HG02981 (cell line): ENCODE results near the gene C18orf63.
"Not testable (repeated sequence)": the region's sequence is repeated elsewhere in the genome, so short reads cannot be mapped to it uniquely, and the experiment has no call there.

Experiments
- ATAC-seq: cut with Tn5 transposase; IDR thresholded peaks from one replicate; pipeline ENCODE4 v1.9.1; 2021; ENCODE audit warnings: mild to moderate bottlenecking, moderate library complexity; ENCODE audit not compliant: unreplicated experiment

C18orf63 gene

DNA sequence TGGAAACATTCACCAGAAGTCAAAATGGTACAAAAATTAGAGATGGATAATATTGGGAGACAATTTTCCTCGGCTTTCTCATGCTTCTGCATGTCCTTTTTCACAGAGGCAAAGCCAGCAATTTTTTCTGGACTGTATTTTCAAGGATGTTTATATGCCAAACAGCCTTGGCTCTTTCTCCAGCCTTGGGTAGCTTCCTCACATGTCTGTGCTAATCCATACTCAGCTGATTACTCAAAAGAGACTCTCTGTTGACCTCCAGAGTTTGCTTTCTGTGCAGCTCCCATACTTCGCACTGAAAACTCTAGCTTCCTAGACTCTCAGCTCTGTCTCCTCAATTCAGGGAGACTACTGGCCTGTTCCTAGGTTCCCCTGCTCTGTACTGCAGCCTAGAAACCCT is 10.6 kb downstream of the C18orf63 start:
- no peak for ATAC-seq

GRCh38 chr18:74326791-74327190 is 11.2 kb downstream of the C18orf63 start:
- ATAC-seq: not testable (repeated sequence)

- ATAC-seq: no peak
These were observed 12.6 kb downstream of the C18orf63 start for GRCh38 chr18:74328206-74328605.

- ATAC-seq: no peak
These were observed 14.1 kb downstream of the C18orf63 start for GRCh38 chr18:74329688-74330205.

DNA sequence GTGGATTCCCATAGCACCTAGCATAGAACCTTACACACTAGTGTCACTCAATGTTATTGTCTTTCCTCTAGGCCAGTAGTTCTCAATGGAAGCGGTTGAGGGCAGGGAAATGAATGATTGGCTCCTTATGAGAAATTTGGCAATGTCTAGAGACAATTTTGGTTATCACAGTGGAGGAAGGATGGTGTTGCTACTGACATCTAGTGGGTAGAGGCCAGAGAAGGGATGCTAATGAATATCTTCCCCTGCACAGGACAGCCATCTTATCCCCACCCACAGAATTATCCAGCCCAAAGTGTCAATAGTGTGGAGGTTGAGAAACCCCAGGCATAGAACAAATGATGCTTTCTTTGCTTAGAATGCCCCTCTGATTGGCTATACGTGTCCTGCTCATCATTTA is 15.8 kb downstream of the C18orf63 start:
- ATAC-seq: no peak

DNA sequence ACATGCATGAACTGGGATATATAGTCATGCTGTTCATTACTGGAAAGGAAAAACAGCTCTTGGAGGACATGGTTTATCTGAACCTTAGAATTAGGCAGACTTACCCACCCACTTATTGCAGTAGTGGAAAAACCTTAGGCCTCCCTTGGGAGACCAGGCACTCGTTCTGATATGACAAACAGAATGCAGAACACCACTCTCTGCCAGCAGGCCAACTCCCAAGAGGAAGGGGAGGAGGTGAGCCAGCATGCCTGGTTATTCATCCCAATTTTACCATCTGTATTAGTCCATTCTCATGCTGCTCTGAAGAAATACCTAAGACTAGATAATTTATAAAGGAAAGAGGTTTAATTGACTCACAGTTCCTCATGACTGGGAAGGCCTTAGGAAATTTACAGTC is 17.5 kb downstream of the C18orf63 start:
- ATAC-seq: no peak

DNA sequence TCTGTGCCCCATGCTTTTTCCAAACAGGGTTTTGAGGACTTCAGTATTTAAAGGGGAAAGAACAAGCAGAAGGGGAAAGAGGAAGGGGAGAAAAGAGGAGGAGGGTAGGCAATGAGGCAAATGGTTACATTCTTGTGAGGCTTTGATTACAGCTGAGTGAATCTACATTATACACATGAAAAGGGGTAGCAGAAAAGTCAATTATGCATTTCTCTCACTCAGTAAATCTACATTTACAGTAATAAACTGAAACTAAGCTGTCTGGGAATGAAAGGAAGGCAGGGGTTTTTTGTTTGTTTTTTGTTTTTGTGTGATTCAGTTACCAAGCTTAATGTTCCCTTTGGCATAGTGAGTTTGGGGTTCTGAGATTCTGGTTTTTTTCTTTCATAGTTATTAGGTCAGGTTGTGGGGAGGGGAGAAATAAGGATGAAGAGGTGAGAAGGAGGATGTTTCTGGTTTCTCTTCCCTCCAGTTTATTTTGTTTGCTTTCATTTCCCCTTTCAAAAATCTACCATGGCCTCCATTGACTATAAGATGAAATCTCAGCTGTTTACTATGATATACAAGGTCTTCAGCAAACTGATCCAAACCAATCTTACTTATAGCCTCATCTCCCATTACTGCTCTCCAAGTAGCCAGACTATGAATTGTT is 18.7 kb downstream of the C18orf63 start:
- no peak for ATAC-seq

GRCh38 chr18:74336656-74337055 is 21.0 kb downstream of the C18orf63 start:
- ATAC-seq: no peak

GRCh38 chr18:74337155-74337911 is 21.7 kb downstream of the C18orf63 start:
- no peak for ATAC-seq

GRCh38 chr18:74337912-74338309 is 22.3 kb downstream of the C18orf63 start:
- no peak for ATAC-seq

DNA sequence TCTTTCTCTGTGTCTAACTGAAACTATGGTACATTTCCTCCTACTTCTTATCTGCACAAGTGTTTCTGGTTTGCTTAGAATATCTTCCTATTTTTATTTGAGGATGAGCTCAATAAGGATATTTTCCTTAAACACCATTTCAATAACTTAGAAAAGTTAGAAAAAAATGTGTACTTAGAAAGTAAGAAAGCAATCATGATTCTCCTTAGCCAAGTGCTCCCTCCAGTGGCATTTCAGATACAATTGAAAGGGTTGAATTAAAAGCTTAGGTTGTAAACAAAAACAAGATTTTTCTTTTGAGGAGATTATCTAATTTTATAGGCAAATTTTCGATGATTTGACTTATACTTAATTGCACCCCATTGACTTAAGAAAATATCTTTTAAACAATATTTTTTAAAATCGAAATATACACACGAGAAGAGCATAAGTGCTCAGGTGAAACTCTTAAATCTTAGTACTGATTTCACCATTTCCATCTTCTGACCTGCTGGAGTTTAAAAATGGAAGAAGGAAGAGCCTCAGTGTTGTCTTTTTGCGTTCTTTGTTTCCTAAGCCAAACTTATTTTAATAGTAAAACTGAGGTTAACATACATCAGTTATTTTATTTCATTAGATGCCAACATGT is 26.9 kb downstream of the C18orf63 start:
- no peak for ATAC-seq

DNA sequence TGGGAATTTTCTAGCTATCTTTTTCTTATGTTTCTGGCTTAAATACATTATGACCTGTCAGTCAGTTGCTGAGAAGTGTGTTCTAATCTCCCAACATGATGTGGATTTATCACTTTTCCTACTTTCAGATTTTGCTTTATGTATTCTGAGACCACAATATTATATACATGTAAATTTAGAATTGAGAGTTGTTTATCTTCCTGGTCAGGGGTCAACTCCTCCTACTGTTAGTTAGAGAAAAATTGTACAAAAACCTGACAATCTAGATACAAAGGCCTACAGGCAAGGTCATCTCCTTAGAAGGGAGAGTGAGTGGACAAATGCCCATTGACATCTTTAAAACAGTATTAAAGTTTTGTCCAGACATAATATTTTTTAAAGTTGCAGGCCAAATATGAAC is 30.6 kb downstream of the C18orf63 start:
- ATAC-seq: no peak

DNA sequence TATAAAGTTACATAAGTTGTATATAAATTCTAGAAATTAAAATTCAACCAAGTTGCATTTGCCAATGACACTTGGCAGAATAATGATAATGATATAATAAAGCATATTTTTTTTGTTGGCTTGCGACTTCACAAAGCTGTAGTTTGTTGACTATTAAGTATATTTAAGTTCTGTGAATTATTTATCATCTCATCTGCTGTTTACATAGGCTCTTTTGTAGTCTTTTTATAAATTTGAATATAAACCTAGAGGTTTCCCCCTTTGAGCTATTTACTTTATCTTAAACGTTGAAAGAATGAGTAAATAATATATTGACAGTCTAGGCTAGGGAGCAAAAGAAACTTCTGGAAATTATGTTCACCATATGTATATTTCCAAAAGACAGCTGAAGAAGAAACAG is 32.9 kb downstream of the C18orf63 start:
- ATAC-seq: no peak

DNA sequence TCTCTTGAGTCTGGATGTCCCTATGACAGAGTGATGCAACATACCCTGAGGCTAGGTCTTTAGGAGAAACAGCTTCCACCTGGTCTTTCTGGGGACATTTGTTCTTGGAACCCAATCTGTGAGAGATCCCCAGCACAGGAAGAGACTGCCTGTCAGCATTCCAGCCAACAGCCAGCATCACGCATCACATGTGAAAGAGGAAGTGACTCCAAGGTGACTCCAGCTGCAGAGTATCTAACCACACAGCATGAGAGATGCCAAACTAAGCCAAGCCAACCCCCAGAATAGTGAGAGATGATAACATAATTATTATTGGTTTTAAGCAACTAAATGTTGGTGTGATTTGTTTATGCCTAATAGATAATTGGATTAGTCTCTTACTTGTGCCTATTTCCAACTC is 35.7 kb downstream of the C18orf63 start:
- ATAC-seq: peak; percentile 69

- ATAC-seq: peak; percentile 65
These were observed 37.6 kb downstream of the C18orf63 start for GRCh38 chr18:74353169-74353775.

GRCh38 chr18:74356959-74357358 is 41.3 kb downstream of the C18orf63 start:
- peak; percentile 58 for ATAC-seq

- no peak for ATAC-seq
These were observed 45.4 kb downstream of the C18orf63 start for GRCh38 chr18:74360852-74361655.

DNA sequence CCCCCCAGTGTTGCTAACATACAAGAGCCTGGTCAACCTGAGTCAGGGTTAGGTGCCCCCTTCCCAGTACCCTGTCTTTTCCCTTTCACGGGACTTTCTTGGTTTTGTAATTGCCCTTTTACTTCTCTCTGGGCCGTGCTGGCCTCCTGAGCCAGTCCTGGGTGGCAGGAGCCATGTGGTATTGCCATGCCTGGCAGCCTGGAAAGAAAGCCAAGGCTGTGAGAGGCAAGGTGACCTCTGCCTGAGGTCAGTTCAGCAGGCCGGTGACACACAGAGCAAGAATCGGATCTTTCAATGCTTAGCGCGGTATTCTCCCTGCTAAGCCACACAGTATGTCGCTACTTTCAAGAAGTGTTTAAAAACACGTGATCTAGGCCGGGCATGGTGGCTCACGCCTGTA is 52.3 kb downstream of the C18orf63 start:
- ATAC-seq: no peak

GRCh38 chr18:74368901-74369705 is 53.5 kb downstream of the C18orf63 start:
- no peak for ATAC-seq

- no peak for ATAC-seq
These were observed 54.5 kb downstream of the C18orf63 start for GRCh38 chr18:74370115-74370514.
